Measurements from ENCODE around the gene UNC5C.

DNA sequence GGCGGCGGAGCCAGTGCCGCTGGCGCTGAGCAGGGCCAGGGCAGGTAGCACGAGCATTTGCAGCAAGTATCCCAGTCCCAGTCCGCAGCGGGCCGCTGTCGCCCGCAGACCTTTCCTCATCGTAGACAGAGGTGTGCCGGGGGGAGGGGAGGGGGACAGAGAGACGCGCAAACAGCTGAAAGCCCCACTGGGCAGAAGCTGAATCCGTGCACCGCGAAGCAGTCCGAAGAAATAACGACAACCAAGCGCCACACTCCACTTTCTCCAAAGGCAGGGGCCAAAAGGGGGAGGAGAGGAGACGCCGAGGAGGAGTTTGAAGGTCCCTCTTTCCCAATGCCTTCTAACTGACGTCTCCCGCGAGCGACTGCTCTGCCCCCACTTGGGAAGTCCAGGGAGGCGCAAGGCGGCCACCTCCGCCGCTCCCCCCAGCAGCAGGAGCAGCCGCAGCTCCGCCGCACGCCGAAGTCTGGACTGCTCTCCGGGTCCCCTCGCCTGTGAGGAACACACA, at the start of gene UNC5C:
- no peak for TF ChIP-seq TARDBP (IDR thresholded peaks at IDR 0.05)
- TF ChIP-seq CTBP1 (IDR thresholded peaks at IDR 0.05; ENCODE audit: borderline replicate concordance) = no peak
- TF ChIP-seq ZNF384 (IDR thresholded peaks at IDR 0.05) = no peak
- no peak for TF ChIP-seq ELF4 (IDR thresholded peaks at IDR 0.05)
- no peak for TF ChIP-seq BHLHE40 (IDR thresholded peaks at IDR 0.05; ENCODE audit: borderline replicate concordance)
- no peak for TF ChIP-seq NFRKB (IDR thresholded peaks at IDR 0.05)

All from HEK293T (cell line).